K562 (cell line): ENCODE measurements around the gene A2ML1. TPM values are rescaled to one million over a fixed set of nuclear protein-coding genes. Genes with fewer than 3 reads are reported as not detected.
"Not testable (repeated sequence)": the region's sequence is repeated elsewhere in the genome, so short reads cannot be mapped to it uniquely, and the experiment has no call there.

Source experiments
- ATAC-seq: fragments of 200-7000 bp; cut with Tn5 transposase; 3 replicates; pipeline ENCODE4 v1.9.1; 2020; ENCODE audit warnings: moderate library complexity
- BruUV-seq: library from RNA; stranded (reverse); fragments of 400-500 nt; replicated peaks from 2 replicates; lab custom pipeline; 2021; lab: Mats Ljungman, UMichigan
- CTCF ChIA-PET: fragments of 300-600 bp; formaldehyde crosslinking; extraction: SDS; loops from one replicate; lab custom pipeline; 2021; ENCODE audit warnings: low intra/inter-chr PET ratio; lab: Yijun Ruan, JAX
- POLR2A ChIA-PET: fragments of 300-600, 350-650 bp; sonication (Branson Sonifier 250); formaldehyde crosslinking; extraction: SDS; loops from one replicate; lab custom pipeline; 2021; ENCODE audit warnings: antibody characterized with exemption, inconsistent platforms; lab: Yijun Ruan, JAX
- DNase-seq, 4 experiments: peaks; one replicate each; pipeline versions ENCODE4 v3.0.0 to v3.0.0-alpha.2; 2011 to 2018; ENCODE audit warnings: low spot score in 3 of 4, mixed read lengths in 3 of 4; ENCODE audit errors: extremely low read depth in 1 of 4
- FAIRE-seq: peaks from 2 replicates; lab custom pipeline; 2011; peaks lifted over from hg19 to GRCh38; lab: Jason Lieb, UNC
- H2AFZ ChIP-seq: 2 replicates; pipeline ENCODE4 v1.6.0; 2011; ENCODE audit warnings: low read depth, low read length, control low read depth, inconsistent platforms
- H3K27ac ChIP-seq: fragments of 200-600 bp; 3 replicates; pipeline ENCODE4 v1.8.0; 2011; ENCODE audit warnings: low read depth, mild to moderate bottlenecking, control low read depth, inconsistent platforms, low read length, moderate library complexity, mixed read lengths; ENCODE audit errors: extremely low read depth
- H3K27me3 ChIP-seq, 2 experiments: fragments of 300-600 bp in 1 of 2; 2 replicates in 1 of 2; 3 replicates in 1 of 2; pipeline versions ENCODE4 v1.6.0 to v1.8.0; 2011; ENCODE audit warnings: inconsistent platforms in 2 of 2, low read length in 2 of 2, mild to moderate bottlenecking in 1 of 2, mixed read lengths in 1 of 2, moderate library complexity in 1 of 2; ENCODE audit not compliant: control insufficient read depth in 2 of 2, insufficient read depth in 2 of 2
- H3K36me3 ChIP-seq: fragments of 300-600 bp; 3 replicates; pipeline ENCODE4 v1.8.0; 2011; ENCODE audit warnings: mild to moderate bottlenecking, low read length, inconsistent platforms; ENCODE audit not compliant: control insufficient read depth, insufficient read depth
- H3K4me1 ChIP-seq, 2 experiments: fragments of 200-600 bp in 1 of 2; replicated peaks in 1 of 2; 2 replicates in 1 of 2; 3 replicates in 1 of 2; pipeline versions ENCODE4 v1.5.1 to v1.8.0; 2011; ENCODE audit warnings: inconsistent platforms in 2 of 2, low read length in 2 of 2, mild to moderate bottlenecking in 1 of 2, mixed read lengths in 1 of 2, moderate library complexity in 1 of 2; ENCODE audit not compliant: control insufficient read depth in 2 of 2, insufficient read depth in 2 of 2
- H3K4me2 ChIP-seq: 2 replicates; pipeline ENCODE4 v1.6.1; 2011; ENCODE audit warnings: low read length, control low read depth, inconsistent platforms, mixed read lengths; ENCODE audit not compliant: insufficient read depth
- H3K4me3 ChIP-seq: fragments of 200-600 bp; sonication (generic), shearing (Covaris generic); 2 replicates; pipeline ENCODE4 v1.5.1; 2016; ENCODE audit warnings: control low read depth, inconsistent platforms
- H3K79me2 ChIP-seq: fragments of 200-600 bp; 3 replicates; pipeline ENCODE4 v1.8.0; 2011; ENCODE audit warnings: low read length, inconsistent platforms; ENCODE audit not compliant: control insufficient read depth, insufficient read depth
- H3K9ac ChIP-seq, 2 experiments: 2 replicates each; pipeline versions ENCODE4 v1.6.0 to v1.6.1; 2011; ENCODE audit warnings: low read depth in 2 of 2, low read length in 2 of 2, control low read depth in 1 of 2, inconsistent platforms in 1 of 2, mild to moderate bottlenecking in 1 of 2, mixed read lengths in 1 of 2; ENCODE audit not compliant: insufficient read depth in 1 of 2
- H3K9me1 ChIP-seq: one replicate; pipeline ENCODE4 v1.6.0; 2011; ENCODE audit warnings: inconsistent platforms, mild to moderate bottlenecking, low read length, moderate library complexity; ENCODE audit not compliant: control insufficient read depth, insufficient read depth
- H3K9me3 ChIP-seq: replicated peaks from 2 replicates; pipeline ENCODE4 v1.5.1; 2011; ENCODE audit warnings: low read depth, low read length, inconsistent platforms; ENCODE audit not compliant: control insufficient read depth, insufficient read depth
- H4K20me1 ChIP-seq: replicated peaks from 2 replicates; pipeline ENCODE4 v1.6.1; 2011; ENCODE audit warnings: low read length, inconsistent platforms, mixed read lengths; ENCODE audit not compliant: control insufficient read depth, insufficient read depth
- E2F4 ChIP-seq: sonication (generic); formaldehyde crosslinking; IDR thresholded peaks from 2 replicates; pipeline ENCODE4 v1.8.0; 2022; ENCODE audit warnings: mild to moderate bottlenecking, low read depth, missing genetic modification reagents
- SRSF3 ChIP-seq: fragments of 200-400 bp; formaldehyde crosslinking; IDR thresholded peaks from 2 replicates; pipeline ENCODE4 v1.6.1; 2016; ENCODE audit warnings: mild to moderate bottlenecking, low read length, moderate library complexity; ENCODE audit not compliant: insufficient read depth
- STAG1 ChIP-seq: sonication (generic); formaldehyde crosslinking; IDR thresholded peaks from 2 replicates; pipeline ENCODE4 v1.5.0; 2020; ENCODE audit warnings: missing genetic modification reagents, borderline replicate concordance
- ZNF551 ChIP-seq: fragments of 250-450 bp; sonication (Bioruptor Pico); IDR thresholded peaks from 2 replicates; pipeline ENCODE4 v1.5.0; 2021; ENCODE audit warnings: mild to moderate bottlenecking, moderate library complexity
- WGBS: fragments of 100-300 bp; shearing (Covaris generic); methylation state at CpG from one replicate; pipeline ENCODE4 v1.1.6; 2016; ENCODE audit warnings: low coverage, mixed read lengths; ENCODE audit not compliant: insufficient coverage; ENCODE audit errors: missing lambda C conversion rate; 5-methylcytosine and 5-hydroxymethylcytosine counted together
- in situ Hi-C: fragments of 300-500 bp; cut with MboI; formaldehyde crosslinking; loops from 4 replicates; pipeline ENCODE4 v1.15.0; 2018; ENCODE audit warnings: inconsistent platforms, mixed read lengths
- intact Hi-C: fragments of 100-400 bp; cut with micrococcal nuclease; formaldehyde crosslinking; loops from 2 replicates; pipeline ENCODE4 v1.14.2; 2022
- polyA plus RNA-seq, 8 experiments: library from polyadenylated mRNA; depleted of rRNA in 4 of 8; stranded (reverse) in 5 of 8; unstranded in 3 of 8; fragments of >200 nt; fragmentation: Nextera tagmentation in 2 of 8; fragmentation: Illumina TruSeq in 1 of 8; extraction: Ambion mirVana in 2 of 8; extraction: Trizol in 1 of 8; gene quantifications; 2 replicates each; pipeline versions ENCODE4 v1.2.1 to v1.2.3, GENCODE V29; 2011 to 2014; ENCODE audit warnings: inconsistent platforms in 1 of 8, missing spikeins in 1 of 8
- total RNA-seq, 7 experiments: library from RNA; depleted of rRNA in 6 of 7; stranded (reverse); fragments of >200 nt in 6 of 7; fragmentation: Illumina TruSeq in 2 of 7; extraction: Trizol in 2 of 7; gene quantifications; 2 replicates each; pipeline versions ENCODE4 v1.2.1 to v1.2.3, GENCODE V29; 2011 to 2021; ENCODE audit warnings: low replicate concordance in 1 of 7

The A2ML1 gene
- total and polyA plus RNA-seq, 9 of the 15 experiments (the other 6 are each of a cell fraction or from before 2014, with no cell fraction given), result 0.04 to 0.47 (median 0.13) TPM

- Histone ChIP-seq H2AFZ (no peak overlapping the region), H3K27ac (no peak overlapping the region), H3K4me1 (peaks cover 0 to 3% of the 10 kb centered on the region in 2 experiments; a peak in 2 of 5 replicates), H3K27me3 (no peaks in the 10 kb centered on the region), H3K9ac (no peak overlapping the region), H3K4me2 (no peak overlapping the region), H3K4me3 (no peak overlapping the region), H3K79me2 (no peaks in the 10 kb centered on the region), H3K36me3 (peaks cover 11% of the 10 kb centered on the region; the same call in 2 of the 3 replicates), H3K9me3 (no peaks in the 10 kb centered on the region), H3K9me1 (no peaks in the 10 kb centered on the region), H4K20me1 (no peaks in the 10 kb centered on the region)
- WGBS, result 69% methylated on average over 3 of the region's 4 CpGs
- in situ Hi-C loops, result no loop called here
- FAIRE-seq (no peak), ATAC-seq (no peak), DNase-seq (no peak)
- intact Hi-C loops, result loop anchor here (10.0 kb wide), 1 partner anchor 259 kb away; no protein-coding TSS in a partner anchor
- no peak for TF ChIP-seq SRSF3
- TF ChIP-seq ZNF551 (CRISPR knock-in tag), result no peak
- TF ChIP-seq STAG1 (CRISPR knock-in tag), result no peak
- TF ChIP-seq E2F4 (CRISPR knock-in tag), result no peak
- ChIA-PET POLR2A (no interaction called here), CTCF (no interaction called here)
- no TSS peak for BruUV-seq
These were observed 36.9 kb upstream of the A2ML1 start for GRCh38 chr12:8785499-8785898.

GRCh38 chr12:8787206-8787605, 35.2 kb upstream of the A2ML1 start:
- in situ Hi-C loops, BruUV-seq, CTCF ChIA-PET, H3K79me2 ChIP-seq, FAIRE-seq, H3K9me3 ChIP-seq, H3K27me3 ChIP-seq, H3K36me3 ChIP-seq, H4K20me1 ChIP-seq, ATAC-seq, H3K9ac ChIP-seq, DNase-seq, H3K4me1 ChIP-seq, H3K4me3 ChIP-seq, H3K27ac ChIP-seq, POLR2A ChIA-PET, H3K9me1 ChIP-seq, H3K4me2 ChIP-seq, H2AFZ ChIP-seq: not testable (repeated sequence)
- WGBS, result 70% methylated on average over 2 of the region's 28 CpGs
- intact Hi-C loops, result loop anchor here (10.0 kb wide), 1 partner anchor 258 kb away; no protein-coding TSS in a partner anchor

GRCh38 chr12:8788706-8789105, 33.7 kb upstream of the A2ML1 start:
- DNase-seq, POLR2A ChIA-PET, H3K79me2 ChIP-seq, H3K27ac ChIP-seq, ATAC-seq, H3K4me3 ChIP-seq, H3K9me1 ChIP-seq, H3K4me1 ChIP-seq, H3K36me3 ChIP-seq, CTCF ChIA-PET, H3K9ac ChIP-seq, H3K27me3 ChIP-seq, FAIRE-seq, H3K4me2 ChIP-seq, H2AFZ ChIP-seq, BruUV-seq, in situ Hi-C loops, H3K9me3 ChIP-seq, H4K20me1 ChIP-seq: not testable (repeated sequence)
- WGBS, result 60% methylated on average over 8 of the region's 13 CpGs
- intact Hi-C loops, result loop anchor here (10.0 kb wide), 1 partner anchor 256 kb away; no protein-coding TSS in a partner anchor
